NK-92 (cell line): Measurements from ENCODE around the gene RALGAPA2.

Source experiments
- DNase-seq: peaks from one replicate; lab custom pipeline; 2025; ENCODE audit not compliant: unreplicated experiment; lab: John Stamatoyannopoulos, UW

The RALGAPA2 gene

DNA sequence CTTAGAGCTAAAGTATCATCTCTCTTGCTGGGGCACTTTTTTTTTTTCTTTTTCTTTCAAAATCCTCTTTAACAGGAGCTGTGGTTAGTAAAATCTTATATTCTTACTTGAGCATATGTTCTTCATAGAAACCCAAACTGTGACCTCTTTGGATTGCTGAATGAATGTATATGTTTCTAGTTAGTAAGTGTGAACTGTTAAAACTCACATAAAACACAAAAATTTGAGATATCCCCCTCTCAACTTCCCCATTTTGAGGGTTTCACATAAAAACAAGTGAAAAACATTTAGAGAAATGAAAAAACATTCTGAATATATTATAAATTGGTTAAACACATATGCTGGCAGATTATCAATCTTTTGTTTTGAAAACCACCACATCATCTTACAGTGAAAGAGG is 266.4 kb downstream of the RALGAPA2 start:
- DNase-seq = no peak

DNA sequence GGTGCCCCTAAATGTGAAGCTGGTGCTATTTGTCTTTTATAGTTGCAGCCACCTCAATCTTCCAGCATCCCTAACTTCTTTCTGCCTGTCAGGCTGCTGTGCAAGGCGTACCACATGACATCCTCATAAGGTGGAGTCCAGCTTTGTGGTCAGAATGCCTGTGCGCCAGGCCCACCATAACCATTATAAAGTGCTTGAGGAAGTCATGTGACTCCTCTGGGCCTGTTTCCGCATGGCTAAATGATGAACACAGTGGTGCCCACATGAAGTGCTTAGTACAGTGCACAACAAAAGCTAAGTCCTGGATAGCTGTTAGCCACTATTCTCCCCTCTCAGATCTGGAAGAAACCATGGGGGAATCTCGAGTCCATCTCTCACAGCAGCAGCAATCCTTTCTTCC is 268.9 kb downstream of the RALGAPA2 start:
- no peak for DNase-seq

DNA sequence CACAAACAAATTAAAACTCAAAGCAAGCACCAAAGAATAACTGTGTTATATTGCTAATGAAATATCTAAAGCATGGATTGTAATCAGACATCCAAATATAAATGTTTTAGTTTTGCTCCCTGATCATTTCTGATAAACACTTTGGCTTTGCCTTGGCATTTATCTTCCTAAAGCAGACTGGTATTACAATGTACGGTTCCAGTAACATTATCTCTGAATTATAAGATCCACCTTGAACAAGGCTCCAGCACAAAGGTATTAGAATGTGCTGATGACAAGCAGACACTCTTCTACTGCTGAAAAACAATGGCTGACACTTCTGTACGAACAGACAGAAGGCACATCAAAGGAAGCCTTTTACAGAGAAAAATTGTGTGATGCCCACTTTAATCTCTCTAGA is 270.0 kb downstream of the RALGAPA2 start:
- no peak for DNase-seq

DNA sequence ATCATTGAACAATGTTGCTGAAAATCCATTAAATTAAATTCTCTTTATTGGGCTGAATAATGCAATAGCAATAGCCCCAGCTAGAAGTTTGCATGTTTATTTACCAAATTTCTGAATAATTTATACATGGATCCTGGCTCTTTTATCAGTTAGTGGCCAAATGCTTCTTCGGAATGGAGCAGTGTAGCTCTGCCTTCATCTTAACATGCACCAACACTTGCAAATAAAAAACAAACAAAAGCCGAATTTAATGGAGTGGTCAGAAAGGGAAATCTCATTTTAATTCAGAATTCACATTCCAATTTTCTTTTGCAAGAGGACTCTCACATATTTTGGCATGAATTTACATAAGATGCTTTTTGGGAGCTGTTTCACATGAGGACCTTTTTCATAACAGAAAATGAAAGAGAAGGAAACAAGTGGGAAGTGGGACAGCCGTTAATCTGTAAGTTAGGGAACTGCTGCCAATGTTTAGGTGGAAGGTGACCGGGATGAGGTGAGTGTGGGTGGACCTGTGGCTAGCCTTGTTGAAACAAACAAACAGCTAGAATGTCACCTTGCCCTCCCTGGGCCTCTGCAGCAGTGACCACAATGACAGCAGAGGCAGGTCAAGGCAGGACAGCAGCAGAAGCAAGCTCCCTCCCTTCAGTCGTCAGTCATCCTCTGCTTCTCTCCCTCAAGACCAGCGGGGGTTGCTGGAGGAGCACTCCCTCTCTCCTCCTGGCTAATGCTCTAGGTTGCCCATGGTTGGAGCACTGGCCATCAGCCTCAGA is 271.4 kb downstream of the RALGAPA2 start:
- DNase-seq = no peak

DNA sequence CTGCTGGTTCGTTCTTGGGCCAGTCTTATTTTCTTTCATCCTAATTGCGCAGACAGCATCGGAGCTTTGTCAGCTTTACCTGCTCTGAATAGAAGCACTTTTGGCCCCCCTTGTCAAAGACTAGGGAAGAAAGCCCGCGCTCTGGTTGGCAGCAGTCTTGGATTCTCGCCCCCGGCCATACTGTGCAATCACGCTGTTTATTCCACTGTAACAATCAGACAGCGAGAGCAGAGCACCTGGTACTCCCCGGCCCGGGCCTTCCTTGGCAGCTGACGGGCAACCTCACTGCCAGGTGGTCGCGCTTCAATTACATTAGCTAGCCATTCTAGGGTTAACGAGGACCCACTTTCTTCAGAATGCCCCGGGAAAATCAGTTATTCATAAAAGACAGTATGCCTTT is 272.0 kb downstream of the RALGAPA2 start:
- DNase-seq = no peak

DNA sequence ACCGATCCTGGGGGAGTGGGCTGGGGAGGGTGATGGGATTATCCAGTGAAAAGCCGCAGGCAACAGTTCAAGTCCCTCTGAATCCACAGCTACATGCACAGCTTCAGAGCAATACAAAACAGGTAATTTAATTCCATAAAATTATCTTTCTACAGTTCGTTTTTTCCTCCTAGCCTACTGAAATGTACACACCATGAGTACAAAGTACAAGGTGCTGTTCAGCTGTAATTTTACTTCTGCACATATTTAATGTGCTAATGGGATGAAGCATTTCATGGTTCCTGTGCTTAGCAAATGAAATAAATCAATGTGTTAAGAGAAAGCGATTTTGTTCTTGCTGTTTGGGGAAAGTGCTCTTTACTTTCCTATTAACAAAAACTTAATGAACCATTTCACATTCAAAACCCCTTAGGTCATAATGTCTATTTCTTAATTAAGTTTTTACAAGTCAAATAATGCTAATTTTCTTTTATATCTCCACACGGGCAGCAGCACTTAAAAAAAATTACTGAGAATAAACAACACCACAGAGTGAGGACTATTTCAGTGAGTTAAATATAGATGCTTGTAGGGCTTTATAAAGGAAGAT is 272.7 kb downstream of the RALGAPA2 start:
- DNase-seq = no peak

DNA sequence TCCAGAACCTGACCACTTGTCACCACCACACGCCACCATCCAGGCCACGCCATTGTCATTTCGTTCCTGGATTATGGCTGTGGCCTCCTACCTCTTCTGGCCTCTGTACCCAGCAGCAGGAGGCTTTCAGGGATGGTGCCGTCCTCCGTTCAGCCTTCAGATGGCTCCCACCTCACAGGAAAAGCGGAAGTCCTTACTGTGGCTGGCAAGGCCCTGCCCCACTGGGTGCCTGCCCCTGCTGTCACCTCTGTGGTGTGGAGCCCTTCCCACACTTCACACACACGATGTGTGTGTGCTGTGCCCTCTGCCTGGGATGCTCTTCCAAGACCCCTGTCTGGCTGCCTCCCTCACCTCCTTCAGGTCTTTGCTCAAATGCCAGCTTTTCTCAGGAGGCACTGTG is 275.1 kb downstream of the RALGAPA2 start:
- no peak for DNase-seq

DNA sequence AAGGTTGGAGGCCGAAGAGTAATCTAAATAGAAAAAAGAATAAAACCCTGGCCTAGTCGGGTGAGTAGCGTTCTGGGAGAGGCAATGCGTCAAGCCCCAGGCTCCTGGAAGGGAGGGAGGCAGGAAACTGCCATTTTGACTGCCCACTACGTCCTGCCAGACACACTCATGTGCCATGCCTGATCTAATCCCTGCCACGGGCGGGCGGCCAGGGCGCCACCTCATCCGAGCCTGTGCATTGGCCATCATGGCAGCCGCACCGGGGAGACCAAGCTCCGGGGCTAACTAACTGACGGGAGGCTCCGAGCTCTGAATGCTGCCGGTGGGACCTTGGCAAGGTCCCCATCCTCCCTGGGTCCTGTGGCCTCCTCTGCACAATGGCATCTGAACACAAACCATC is 275.8 kb downstream of the RALGAPA2 start:
- no peak for DNase-seq

DNA sequence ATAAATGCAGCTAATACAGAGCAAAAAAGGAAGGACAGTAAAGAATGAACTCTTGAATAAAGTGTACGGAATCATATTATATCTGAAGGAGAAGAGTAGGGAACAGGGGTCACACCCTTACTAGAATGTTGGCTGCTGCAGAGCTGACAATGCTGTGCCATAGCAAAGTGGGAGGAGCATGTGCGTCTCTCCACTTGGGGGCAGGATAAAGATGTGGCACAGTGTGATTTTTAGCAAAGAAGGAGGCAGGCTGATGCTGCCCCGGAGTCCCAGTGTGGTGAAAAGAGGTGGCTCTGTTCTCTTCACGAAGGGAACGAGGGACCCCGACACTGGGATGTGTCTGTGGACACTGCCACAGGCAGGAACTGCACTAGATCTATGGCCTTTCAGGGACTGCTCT is 277.0 kb downstream of the RALGAPA2 start:
- no peak for DNase-seq

DNA sequence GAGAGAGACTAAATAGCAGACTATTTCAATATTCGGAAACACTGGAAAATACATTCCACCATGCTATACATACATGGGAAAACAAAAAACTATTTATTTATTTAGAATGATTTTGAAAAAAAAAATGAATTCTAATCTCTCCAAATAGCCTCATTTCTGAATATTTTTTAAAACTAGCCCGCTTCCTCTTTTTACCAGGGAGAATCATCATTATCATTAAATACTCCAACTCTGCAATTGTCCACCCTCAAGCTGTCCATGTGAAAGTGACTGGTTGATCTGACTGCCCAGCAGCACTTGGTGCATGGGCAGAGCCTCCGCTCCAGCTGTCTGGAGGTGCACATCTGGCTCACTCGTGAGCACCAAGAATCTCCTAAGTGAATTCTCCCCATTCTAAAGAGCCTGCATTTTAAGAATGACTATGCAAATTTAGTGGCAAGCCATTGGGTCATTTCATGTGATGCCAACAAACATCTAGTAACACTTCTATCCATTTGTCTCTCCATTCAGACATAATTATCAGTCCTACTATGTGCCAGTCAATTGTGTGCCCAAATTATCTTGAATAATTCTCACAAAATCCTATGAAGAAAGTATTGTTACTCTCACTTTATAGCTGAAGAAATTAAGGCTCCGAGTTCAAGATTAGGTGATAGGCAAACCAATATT is 279.7 kb downstream of the RALGAPA2 start:
- no peak for DNase-seq

DNA sequence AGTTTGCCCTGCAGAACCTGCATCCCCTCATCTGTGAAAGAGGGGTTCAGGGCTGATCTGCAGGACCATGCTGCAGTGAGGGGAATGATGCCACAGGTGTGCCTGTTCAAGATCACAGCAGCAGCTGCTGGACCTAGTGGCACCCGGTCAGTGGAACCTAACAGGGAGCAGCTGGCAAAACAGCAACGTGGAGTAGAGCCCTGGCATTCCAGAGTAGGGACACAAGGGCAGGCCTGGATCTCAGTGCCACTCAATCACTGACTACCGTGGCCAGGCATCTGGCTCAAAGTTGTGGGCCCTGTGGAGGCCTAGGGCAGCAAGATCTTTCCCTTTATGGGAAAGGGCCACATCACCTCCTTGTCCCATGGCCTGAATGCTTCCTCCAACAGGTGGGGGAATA is 282.4 kb downstream of the RALGAPA2 start:
- no peak for DNase-seq

DNA sequence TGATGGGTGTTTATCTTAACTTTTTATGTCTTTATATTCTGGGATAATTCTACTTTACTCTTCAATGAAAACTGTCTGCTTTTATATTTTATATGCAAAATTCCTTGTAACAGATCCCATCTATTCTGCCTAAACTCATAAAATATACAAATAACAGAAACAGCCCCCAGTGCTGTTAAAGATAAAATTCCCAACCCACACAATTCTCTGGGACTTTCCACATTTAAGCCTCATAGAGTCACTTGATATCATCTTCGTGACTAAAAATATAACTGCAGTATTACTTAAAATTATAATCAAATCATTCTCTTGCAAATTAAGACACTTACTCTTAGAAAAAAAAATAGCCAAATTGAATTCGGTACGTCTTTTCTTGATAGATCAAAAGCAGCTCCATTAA is 284.4 kb downstream of the RALGAPA2 start:
- DNase-seq = no peak

DNA sequence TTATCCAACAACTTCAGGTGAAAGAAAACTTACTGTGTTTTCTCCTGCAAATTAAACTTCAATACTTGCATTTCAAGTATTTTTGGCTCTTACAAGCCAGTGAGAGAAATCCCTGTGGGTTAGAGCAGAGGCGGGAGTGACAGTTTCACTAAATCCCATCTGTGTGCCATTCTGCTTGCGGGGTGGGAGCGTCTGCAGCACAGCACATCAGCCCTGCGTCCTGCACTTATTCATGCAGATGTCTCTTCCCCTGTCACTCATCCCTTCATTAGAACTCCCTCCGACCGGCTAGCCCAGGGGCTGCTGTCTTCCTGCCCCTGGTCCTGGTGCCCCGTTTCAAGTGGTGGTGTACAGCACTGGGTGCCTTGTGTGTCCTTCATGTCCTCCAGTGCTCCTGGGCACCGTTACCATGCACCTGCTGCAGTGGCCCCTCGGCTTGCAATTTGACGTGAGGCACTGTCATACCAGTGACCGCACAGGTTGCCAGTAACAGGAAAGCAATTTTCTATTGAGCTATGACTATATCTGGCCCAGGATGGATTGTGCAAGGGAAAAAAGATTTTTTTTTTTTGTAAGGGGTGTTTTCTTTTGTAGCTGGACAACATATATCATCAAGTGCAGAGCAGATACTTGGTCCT is 285.1 kb downstream of the RALGAPA2 start:
- DNase-seq = no peak

DNA sequence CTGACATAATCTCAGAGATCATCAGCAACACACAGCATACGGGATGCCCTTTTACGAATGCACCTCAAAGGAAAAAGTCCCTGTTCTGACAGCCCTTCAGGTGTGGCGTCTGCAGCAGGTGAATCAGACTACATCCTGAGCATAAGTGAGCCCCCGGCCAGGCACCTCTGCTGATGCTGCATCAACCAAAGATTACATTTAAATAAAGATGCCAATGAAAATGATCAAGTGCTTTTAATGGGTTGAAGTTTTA is 285.9 kb downstream of the RALGAPA2 start:
- no peak for DNase-seq

DNA sequence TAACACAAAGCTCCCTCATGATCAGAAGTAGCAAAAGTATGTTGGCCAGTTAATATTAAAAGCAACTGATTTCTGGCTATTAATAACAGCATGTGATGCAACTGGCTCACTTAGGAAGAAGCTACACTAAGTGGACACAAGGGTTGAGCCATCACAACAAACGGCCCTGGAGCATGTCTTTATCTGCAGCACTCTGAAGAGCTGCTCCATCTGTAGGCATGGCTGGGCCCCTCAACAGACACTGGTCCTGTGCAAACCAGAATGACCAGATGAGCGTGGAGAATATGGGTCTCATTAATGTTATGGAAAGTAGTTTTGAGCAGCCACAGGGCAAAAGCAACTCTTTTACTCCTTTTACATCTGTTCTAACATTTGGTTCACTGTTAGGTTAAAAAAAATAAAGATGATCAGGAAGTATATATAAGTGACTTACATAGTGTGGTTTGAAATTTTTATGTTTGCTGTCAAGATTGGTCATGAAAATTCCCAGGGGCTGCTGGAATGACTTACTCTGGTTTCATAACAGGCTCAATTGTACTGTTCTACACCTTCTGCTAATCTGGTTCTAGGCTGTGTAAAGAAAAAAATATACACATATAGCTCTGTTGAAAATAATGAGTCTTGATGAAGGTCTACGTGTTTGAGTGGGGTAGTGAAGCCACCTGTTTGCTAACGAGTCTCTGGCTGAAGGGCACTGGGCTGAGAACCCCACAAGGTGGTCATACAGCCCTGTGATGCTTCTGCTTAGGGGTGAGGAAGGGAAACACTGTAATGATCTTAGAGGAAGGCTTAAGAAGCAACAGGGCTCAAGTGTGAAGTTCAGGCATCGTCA is 286.4 kb downstream of the RALGAPA2 start:
- no peak for DNase-seq

DNA sequence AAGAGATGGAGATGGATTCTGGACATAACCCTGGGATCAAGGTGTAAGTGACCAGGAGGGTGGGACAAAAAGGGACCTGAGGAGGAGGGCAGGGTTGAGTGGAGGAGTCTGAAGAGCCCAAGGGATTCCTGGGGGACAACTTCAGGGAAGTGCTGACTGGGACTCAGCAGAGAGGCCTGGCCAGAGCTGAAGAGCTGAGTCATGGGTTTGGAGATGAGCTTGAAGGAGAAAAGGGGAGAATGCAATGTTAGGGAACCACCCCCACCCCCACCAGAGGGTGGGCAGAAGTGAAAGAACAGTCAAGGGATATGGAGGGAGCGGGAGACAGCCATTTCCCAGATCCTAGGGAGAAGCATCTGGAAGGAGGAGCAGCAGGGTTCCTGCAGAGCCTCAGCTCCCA is 289.3 kb downstream of the RALGAPA2 start:
- DNase-seq = no peak

DNA sequence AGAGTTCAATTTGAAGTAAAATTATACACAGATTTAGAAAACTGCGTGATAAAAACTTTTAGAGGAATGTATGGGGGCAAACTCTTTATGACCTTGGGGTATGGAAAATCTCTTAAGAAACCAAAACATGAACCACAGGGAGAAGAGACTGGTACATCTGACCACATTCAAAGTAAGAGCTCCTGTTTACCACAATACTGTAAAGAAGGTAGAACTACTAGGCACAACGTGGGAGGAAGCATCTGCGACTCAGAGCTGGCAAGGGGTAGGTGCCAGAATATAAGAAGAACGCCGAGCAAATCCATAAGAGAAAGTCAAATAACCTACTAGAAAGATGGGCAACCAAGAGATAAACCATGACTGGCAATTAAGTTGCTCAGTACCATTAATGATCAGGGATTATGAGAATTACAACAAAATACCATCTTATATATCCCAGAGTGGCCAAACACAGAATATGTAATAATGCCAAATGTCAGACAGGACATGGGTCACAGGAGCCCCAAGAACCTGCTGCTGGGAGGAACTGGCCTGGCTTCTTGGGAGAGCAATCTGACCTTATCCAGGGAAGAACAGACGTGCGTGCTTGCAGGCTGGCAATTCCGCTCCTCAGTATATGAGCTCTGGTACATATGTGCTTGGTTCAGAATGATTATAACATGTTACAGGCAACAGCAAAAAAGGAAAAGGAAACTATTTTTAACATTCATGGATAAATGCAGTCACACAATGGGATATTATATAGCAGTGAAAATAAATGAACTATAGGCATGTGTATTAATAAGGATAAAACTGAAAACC is 294.4 kb downstream of the RALGAPA2 start:
- no peak for DNase-seq

DNA sequence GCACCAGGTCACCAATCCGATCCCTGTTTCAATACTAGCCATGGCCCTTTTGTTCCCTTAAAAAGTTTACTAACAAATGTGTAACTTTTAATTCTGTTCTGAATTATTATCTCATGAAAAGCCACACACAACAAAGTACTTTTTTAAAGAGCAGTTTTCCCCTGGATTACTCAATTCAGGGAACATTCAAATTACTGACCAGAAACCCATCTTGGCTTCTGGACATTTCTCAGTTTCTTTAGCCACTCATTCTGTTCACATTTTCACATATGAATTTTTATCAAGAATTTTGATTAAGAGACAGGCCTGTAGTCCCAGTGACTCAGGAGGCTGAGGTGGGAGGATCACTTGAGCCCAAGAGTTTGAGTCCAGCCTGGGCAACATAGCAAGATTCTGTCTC is 297.1 kb downstream of the RALGAPA2 start:
- no peak for DNase-seq

DNA sequence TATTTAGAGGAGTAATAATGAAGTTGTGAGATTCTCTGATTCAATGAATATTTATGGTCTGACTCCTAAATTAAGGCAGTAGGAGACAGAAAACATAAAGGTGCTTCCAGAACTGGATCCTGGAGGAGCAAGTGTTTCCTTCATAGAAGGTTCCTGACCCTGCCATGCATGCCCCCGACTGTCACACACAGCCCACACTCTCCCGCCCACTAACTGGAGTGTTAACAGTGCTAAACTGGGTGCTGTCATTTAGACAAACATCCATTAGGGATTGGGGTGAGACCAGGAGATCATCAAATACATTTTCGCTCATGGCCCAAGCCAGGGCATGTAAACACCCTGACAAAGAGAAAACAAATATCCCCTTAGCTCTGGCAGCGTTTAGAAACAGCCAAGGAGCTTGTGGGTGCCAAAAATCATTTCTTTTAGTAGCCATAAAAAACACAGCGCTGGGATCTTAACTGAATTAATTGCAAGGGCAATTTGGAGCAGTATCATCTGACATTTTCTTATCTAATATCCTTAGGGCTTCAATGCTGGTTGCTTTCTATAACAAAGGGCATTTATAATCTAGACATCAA is 297.7 kb downstream of the RALGAPA2 start:
- no peak for DNase-seq

DNA sequence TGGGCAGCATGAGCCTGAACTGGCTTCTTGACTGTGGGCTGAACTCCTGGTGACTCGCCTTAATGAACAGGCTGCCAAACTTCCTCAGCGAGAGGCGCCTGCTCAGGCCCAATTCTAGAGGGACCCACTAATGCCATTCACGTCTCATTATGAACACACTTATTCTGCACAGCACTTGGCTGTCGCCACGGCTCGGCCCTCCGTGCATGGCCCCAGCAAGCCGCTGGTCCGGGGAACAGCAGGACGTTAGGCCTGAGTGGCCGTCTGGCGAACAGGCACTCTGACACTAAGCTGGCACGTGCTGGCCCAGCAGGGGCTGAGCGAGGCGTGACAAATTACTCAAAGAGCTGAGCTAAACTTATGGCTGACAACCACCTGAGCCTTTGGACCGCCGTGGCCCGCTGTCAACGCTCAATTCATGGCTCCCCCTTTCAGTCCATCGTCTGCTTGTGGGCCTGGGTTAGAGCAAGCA is 298.6 kb downstream of the RALGAPA2 start:
- no peak for DNase-seq
